ENCODE data around the gene ACVR1. TPM values are rescaled to one million over a fixed set of nuclear protein-coding genes. Genes with fewer than 3 reads are reported as not detected.

Gene ACVR1
- total RNA-seq, 1 experiment from 2014 or later, result 11.1 TPM

DNA sequence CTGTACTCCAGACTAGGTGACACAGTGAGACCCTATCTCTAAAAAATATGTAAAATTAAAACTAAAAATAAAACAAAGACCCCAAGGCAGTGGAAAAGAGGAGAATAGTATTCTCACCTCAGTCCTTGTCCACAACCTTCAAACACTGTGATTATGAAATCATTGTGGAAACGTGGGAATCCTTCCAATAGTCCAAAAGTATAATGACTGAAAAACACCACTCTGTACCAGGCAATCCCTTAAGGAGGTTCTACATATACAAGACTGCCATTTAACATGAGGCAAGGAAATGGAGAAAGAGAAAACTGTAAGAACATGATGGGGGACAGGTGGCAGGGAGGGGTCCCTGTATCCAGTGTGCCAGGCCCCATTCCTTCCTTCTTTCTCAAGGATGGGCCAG is 66.1 kb downstream of the ACVR1 start:
- CTCF ChIA-PET, result no interaction called here
- no peaks in the 10 kb centered on the region for H3K27me3 ChIP-seq (replicated peaks; ENCODE audit: control insufficient read depth, insufficient read depth, low read length)
- H3K9me3 ChIP-seq, result no peaks in the 10 kb centered on the region
- no peaks in the 10 kb centered on the region for H3K36me3 Mint-ChIP-seq (ENCODE audit: insufficient read depth, unreplicated experiment)
- POLR2A ChIA-PET, result no interaction called here
- H3K4me1 Mint-ChIP-seq (ENCODE audit: low read depth, unreplicated experiment), result no peaks in the 10 kb centered on the region
- intact Hi-C loops (cut with micrococcal nuclease; ENCODE audit: unreplicated experiment), result no loop called here
- BruUV-seq (replicated peaks), result no TSS peak
- no peak overlapping the region for H3K4me3 Mint-ChIP-seq (ENCODE audit: unreplicated experiment)
- TF ChIP-seq CTCF (IDR thresholded peaks at IDR 0.05; ENCODE audit: insufficient read depth in 1 of 2, low read depth in 1 of 2, low read length in 1 of 2, severe bottlenecking in 1 of 2, unreplicated experiment in 1 of 2), result no peak
- no peaks in the 10 kb centered on the region for H3K27me3 Mint-ChIP-seq (ENCODE audit: insufficient read depth, unreplicated experiment)
- no peak overlapping the region for H3K4me3 ChIP-seq (ENCODE audit: low read depth, low read length)
- no peak overlapping the region for H3K27ac Mint-ChIP-seq (ENCODE audit: unreplicated experiment)
- no peaks in the 10 kb centered on the region for H3K36me3 ChIP-seq (ENCODE audit: control insufficient read depth, insufficient read depth, low read length)
- H3K4me1 ChIP-seq, result no peaks in the 10 kb centered on the region
- DNase-seq, result no peak
- no peaks in the 10 kb centered on the region for H3K9me3 Mint-ChIP-seq (ENCODE audit: unreplicated experiment)

DNA sequence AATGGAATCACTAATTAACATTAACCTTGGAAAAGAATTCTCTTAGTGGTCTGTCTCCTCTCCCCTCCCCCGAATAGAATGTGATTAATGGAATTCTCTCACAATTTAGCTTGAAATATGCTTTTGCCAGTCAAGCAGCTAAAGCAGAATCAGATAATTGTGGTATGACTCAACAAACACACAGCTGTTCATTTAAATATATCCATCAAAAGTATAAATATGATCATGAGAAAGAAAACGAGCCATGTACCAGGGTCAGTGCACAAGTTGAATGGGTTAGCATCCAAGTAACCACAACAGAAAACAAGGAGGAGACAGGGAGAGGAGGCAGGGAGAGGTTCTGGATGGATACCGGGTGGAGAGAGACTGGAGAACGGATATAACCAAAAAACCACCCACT is 66.9 kb downstream of the ACVR1 start:
- TF ChIP-seq CTCF (IDR thresholded peaks at IDR 0.05; ENCODE audit: insufficient read depth in 1 of 2, low read depth in 1 of 2, low read length in 1 of 2, severe bottlenecking in 1 of 2, unreplicated experiment in 1 of 2), result no peak
- CTCF ChIA-PET, result no interaction called here
- no TSS peak for BruUV-seq (replicated peaks)
- POLR2A ChIA-PET, result no interaction called here
- Mint-ChIP-seq H3K9me3 (ENCODE audit: unreplicated experiment) (no peaks in the 10 kb centered on the region), H3K27ac (ENCODE audit: unreplicated experiment) (no peak overlapping the region), H3K4me3 (ENCODE audit: unreplicated experiment) (no peak overlapping the region), H3K27me3 (ENCODE audit: insufficient read depth, unreplicated experiment) (no peaks in the 10 kb centered on the region), H3K36me3 (ENCODE audit: insufficient read depth, unreplicated experiment) (no peaks in the 10 kb centered on the region), H3K4me1 (ENCODE audit: low read depth, unreplicated experiment) (no peaks in the 10 kb centered on the region)
- Histone ChIP-seq H3K9me3 (no peaks in the 10 kb centered on the region), H3K27me3 (replicated peaks; ENCODE audit: control insufficient read depth, insufficient read depth, low read length) (no peaks in the 10 kb centered on the region), H3K4me3 (ENCODE audit: low read depth, low read length) (no peak overlapping the region), H3K4me1 (no peaks in the 10 kb centered on the region), H3K36me3 (ENCODE audit: control insufficient read depth, insufficient read depth, low read length) (no peaks in the 10 kb centered on the region)
- intact Hi-C loops (cut with micrococcal nuclease; ENCODE audit: unreplicated experiment), result no loop called here
- DNase-seq, result no peak

GRCh38 chr2:157808421-157808820 is 67.7 kb downstream of the ACVR1 start:
- ChIA-PET POLR2A (no interaction called here), CTCF (no interaction called here)
- H3K9me3 Mint-ChIP-seq (ENCODE audit: unreplicated experiment), result no peaks in the 10 kb centered on the region
- no TSS peak for BruUV-seq (replicated peaks)
- H3K4me1 Mint-ChIP-seq (ENCODE audit: low read depth, unreplicated experiment), result no peaks in the 10 kb centered on the region
- Histone ChIP-seq H3K4me3 (ENCODE audit: low read depth, low read length) (no peak overlapping the region), H3K4me1 (no peaks in the 10 kb centered on the region), H3K9me3 (no peaks in the 10 kb centered on the region), H3K27me3 (replicated peaks; ENCODE audit: control insufficient read depth, insufficient read depth, low read length) (no peaks in the 10 kb centered on the region), H3K36me3 (ENCODE audit: control insufficient read depth, insufficient read depth, low read length) (no peaks in the 10 kb centered on the region)
- no peak for DNase-seq
- no peak for TF ChIP-seq CTCF (IDR thresholded peaks at IDR 0.05; ENCODE audit: insufficient read depth in 1 of 2, low read depth in 1 of 2, low read length in 1 of 2, severe bottlenecking in 1 of 2, unreplicated experiment in 1 of 2)
- no peaks in the 10 kb centered on the region for H3K36me3 Mint-ChIP-seq (ENCODE audit: insufficient read depth, unreplicated experiment)
- H3K4me3 Mint-ChIP-seq (ENCODE audit: unreplicated experiment), result no peak overlapping the region
- no peaks in the 10 kb centered on the region for H3K27me3 Mint-ChIP-seq (ENCODE audit: insufficient read depth, unreplicated experiment)
- intact Hi-C loops (cut with micrococcal nuclease; ENCODE audit: unreplicated experiment), result no loop called here
- no peak overlapping the region for H3K27ac Mint-ChIP-seq (ENCODE audit: unreplicated experiment)
